Central memory CD8-positive, alpha-beta T cell (primary cell): ENCODE data around the gene CLEC18A.

Source experiments
- ATAC-seq: fragments of 150-1000 bp; cut with Tn5 transposase; replicated peaks from 2 replicates; pipeline ENCODE4 v1.10.0; 2022; ENCODE audit warnings: mild to moderate bottlenecking, moderate FRiP score, moderate number of reproducible peaks; ENCODE audit not compliant: poor library complexity, severe bottlenecking; ENCODE audit errors: extremely low read depth
- DNase-seq, 2 donors: peaks; one replicate each; pipeline ENCODE4 v3.0.0; 2021; ENCODE audit warnings: low spot score in 2 of 2
- H3K27ac Mint-ChIP-seq: one replicate; pipeline ENCODE4 v1.8.0; 2022; ENCODE audit warnings: low read depth, mild to moderate bottlenecking, moderate library complexity, mixed read lengths
- H3K27me3 Mint-ChIP-seq: one replicate; pipeline ENCODE4 v1.8.0; 2022; ENCODE audit warnings: mixed read lengths
- H3K36me3 Mint-ChIP-seq: one replicate; pipeline ENCODE4 v1.8.0; 2022; ENCODE audit warnings: mild to moderate bottlenecking, moderate library complexity, mixed read lengths; ENCODE audit not compliant: insufficient read depth
- H3K4me1 Mint-ChIP-seq: one replicate; pipeline ENCODE4 v1.8.0; 2022; ENCODE audit warnings: mixed read lengths
- H3K4me3 Mint-ChIP-seq: one replicate; pipeline ENCODE4 v1.8.0; 2022; ENCODE audit warnings: mild to moderate bottlenecking, moderate library complexity, mixed read lengths
- H3K9me3 Mint-ChIP-seq: one replicate; pipeline ENCODE4 v1.8.0; 2022; ENCODE audit warnings: mixed read lengths

Gene CLEC18A

GRCh38 chr16:69922200-69922599 lies 28.9 kb upstream of the CLEC18A start:
- DNase-seq (no peak), ATAC-seq (no peak)
- Mint-ChIP-seq H3K9me3 (no peaks in the 10 kb centered on the region), H3K27me3 (no peaks in the 10 kb centered on the region), H3K4me3 (no peak overlapping the region), H3K36me3 (peaks cover 25% of the 10 kb centered on the region), H3K4me1 (no peaks in the 10 kb centered on the region), H3K27ac (no peak overlapping the region)

GRCh38 chr16:69924041-69924775 lies 26.9 kb upstream of the CLEC18A start:
- H3K36me3 Mint-ChIP-seq, result peaks cover 17% of the 10 kb centered on the region
- no peaks in the 10 kb centered on the region for H3K4me1 Mint-ChIP-seq
- DNase-seq, result no peak
- no peak for ATAC-seq
- H3K4me3 Mint-ChIP-seq, result no peak overlapping the region
- H3K9me3 Mint-ChIP-seq, result no peaks in the 10 kb centered on the region
- H3K27me3 Mint-ChIP-seq, result no peaks in the 10 kb centered on the region
- no peak overlapping the region for H3K27ac Mint-ChIP-seq

GRCh38 chr16:69924777-69925191 lies 26.4 kb upstream of the CLEC18A start:
- no peak overlapping the region for H3K4me3 Mint-ChIP-seq

GRCh38 chr16:69925311-69925710 lies 25.8 kb upstream of the CLEC18A start:
- H3K4me3 Mint-ChIP-seq, result no peak overlapping the region
- no peak overlapping the region for H3K27ac Mint-ChIP-seq
- ATAC-seq (no peak), DNase-seq (no peak)
- no peaks in the 10 kb centered on the region for H3K9me3 Mint-ChIP-seq
- H3K4me1 Mint-ChIP-seq, result no peaks in the 10 kb centered on the region
- peaks cover 18% of the 10 kb centered on the region for H3K36me3 Mint-ChIP-seq
- no peaks in the 10 kb centered on the region for H3K27me3 Mint-ChIP-seq

More at GRCh38 chr16:69924777-69925191, 26.4 kb upstream of the CLEC18A start:
- Mint-ChIP-seq H3K4me1 (no peaks in the 10 kb centered on the region), H3K27ac (no peak overlapping the region), H3K36me3 (peaks cover 16% of the 10 kb centered on the region), H3K27me3 (no peaks in the 10 kb centered on the region), H3K9me3 (no peaks in the 10 kb centered on the region)
- ATAC-seq, result no peak
- no peak for DNase-seq

GRCh38 chr16:69926241-69926640 lies 24.9 kb upstream of the CLEC18A start:
- no peak for DNase-seq
- Mint-ChIP-seq H3K27me3 (no peaks in the 10 kb centered on the region), H3K27ac (peak overlapping the region; percentile 7), H3K4me1 (no peaks in the 10 kb centered on the region), H3K4me3 (no peak overlapping the region), H3K36me3 (peaks cover 17% of the 10 kb centered on the region), H3K9me3 (no peaks in the 10 kb centered on the region)
- ATAC-seq, result no peak

- peaks cover 20% of the 10 kb centered on the region for H3K36me3 Mint-ChIP-seq
- no peak for DNase-seq
- no peaks in the 10 kb centered on the region for H3K9me3 Mint-ChIP-seq
- H3K27ac Mint-ChIP-seq, result no peak overlapping the region
- H3K27me3 Mint-ChIP-seq, result no peaks in the 10 kb centered on the region
- H3K4me1 Mint-ChIP-seq, result no peaks in the 10 kb centered on the region
- ATAC-seq, result no peak
- H3K4me3 Mint-ChIP-seq, result no peak overlapping the region
These were observed 23.9 kb upstream of the CLEC18A start for GRCh38 chr16:69927056-69927757.

GRCh38 chr16:69928856-69929400 lies 22.2 kb upstream of the CLEC18A start:
- peaks cover 19% of the 10 kb centered on the region for H3K36me3 Mint-ChIP-seq
- H3K9me3 Mint-ChIP-seq, result no peaks in the 10 kb centered on the region
- no peak for DNase-seq
- no peaks in the 10 kb centered on the region for H3K4me1 Mint-ChIP-seq
- no peaks in the 10 kb centered on the region for H3K27me3 Mint-ChIP-seq
- H3K27ac Mint-ChIP-seq, result peak overlapping the region; percentile 38
- no peak for ATAC-seq
- no peak overlapping the region for H3K4me3 Mint-ChIP-seq

- H3K9me3 Mint-ChIP-seq, result no peaks in the 10 kb centered on the region
- ATAC-seq, result no peak
- H3K27me3 Mint-ChIP-seq, result no peaks in the 10 kb centered on the region
- H3K27ac Mint-ChIP-seq, result no peak overlapping the region
- DNase-seq, result no peak
- H3K4me1 Mint-ChIP-seq, result no peaks in the 10 kb centered on the region
- peaks cover 19% of the 10 kb centered on the region for H3K36me3 Mint-ChIP-seq
- no peak overlapping the region for H3K4me3 Mint-ChIP-seq
These were observed 21.7 kb upstream of the CLEC18A start for GRCh38 chr16:69929480-69929879.

- Mint-ChIP-seq H3K27me3 (no peaks in the 10 kb centered on the region), H3K27ac (no peak overlapping the region), H3K36me3 (peaks cover 17% of the 10 kb centered on the region), H3K4me3 (no peak overlapping the region), H3K4me1 (no peaks in the 10 kb centered on the region), H3K9me3 (no peaks in the 10 kb centered on the region)
- DNase-seq (peak in 1 of 2 donors; percentile 26), ATAC-seq (peak; percentile 60)
These were observed 20.9 kb upstream of the CLEC18A start for GRCh38 chr16:69930117-69930776.

- Mint-ChIP-seq H3K27ac (no peak overlapping the region), H3K27me3 (no peaks in the 10 kb centered on the region), H3K4me3 (no peak overlapping the region), H3K4me1 (no peaks in the 10 kb centered on the region), H3K9me3 (no peaks in the 10 kb centered on the region), H3K36me3 (peaks cover 23% of the 10 kb centered on the region)
- DNase-seq, result no peak
- no peak for ATAC-seq
These were observed 19.5 kb upstream of the CLEC18A start for GRCh38 chr16:69931631-69932030.

- peaks cover 27% of the 10 kb centered on the region for H3K36me3 Mint-ChIP-seq
These were observed 18.9 kb upstream of the CLEC18A start for GRCh38 chr16:69932228-69932627.

GRCh38 chr16:69932691-69933392 lies 18.3 kb upstream of the CLEC18A start:
- peaks cover 31% of the 10 kb centered on the region for H3K36me3 Mint-ChIP-seq
- ATAC-seq (no peak), DNase-seq (no peak)

More at GRCh38 chr16:69932228-69932627, 18.9 kb upstream of the CLEC18A start:
- Mint-ChIP-seq H3K4me3 (no peak overlapping the region), H3K4me1 (no peaks in the 10 kb centered on the region), H3K27me3 (no peaks in the 10 kb centered on the region), H3K9me3 (no peaks in the 10 kb centered on the region), H3K27ac (no peak overlapping the region)
- ATAC-seq (no peak), DNase-seq (no peak)

More at GRCh38 chr16:69932691-69933392, 18.3 kb upstream of the CLEC18A start:
- Mint-ChIP-seq H3K4me3 (no peak overlapping the region), H3K27ac (no peak overlapping the region), H3K9me3 (no peaks in the 10 kb centered on the region), H3K27me3 (no peaks in the 10 kb centered on the region), H3K4me1 (no peaks in the 10 kb centered on the region)
